ENCODE results near the gene FAM174B.
"Not testable (repeated sequence)": the region's sequence is repeated elsewhere in the genome, so short reads cannot be mapped to it uniquely, and the experiment has no call there.

The FAM174B gene

DNA sequence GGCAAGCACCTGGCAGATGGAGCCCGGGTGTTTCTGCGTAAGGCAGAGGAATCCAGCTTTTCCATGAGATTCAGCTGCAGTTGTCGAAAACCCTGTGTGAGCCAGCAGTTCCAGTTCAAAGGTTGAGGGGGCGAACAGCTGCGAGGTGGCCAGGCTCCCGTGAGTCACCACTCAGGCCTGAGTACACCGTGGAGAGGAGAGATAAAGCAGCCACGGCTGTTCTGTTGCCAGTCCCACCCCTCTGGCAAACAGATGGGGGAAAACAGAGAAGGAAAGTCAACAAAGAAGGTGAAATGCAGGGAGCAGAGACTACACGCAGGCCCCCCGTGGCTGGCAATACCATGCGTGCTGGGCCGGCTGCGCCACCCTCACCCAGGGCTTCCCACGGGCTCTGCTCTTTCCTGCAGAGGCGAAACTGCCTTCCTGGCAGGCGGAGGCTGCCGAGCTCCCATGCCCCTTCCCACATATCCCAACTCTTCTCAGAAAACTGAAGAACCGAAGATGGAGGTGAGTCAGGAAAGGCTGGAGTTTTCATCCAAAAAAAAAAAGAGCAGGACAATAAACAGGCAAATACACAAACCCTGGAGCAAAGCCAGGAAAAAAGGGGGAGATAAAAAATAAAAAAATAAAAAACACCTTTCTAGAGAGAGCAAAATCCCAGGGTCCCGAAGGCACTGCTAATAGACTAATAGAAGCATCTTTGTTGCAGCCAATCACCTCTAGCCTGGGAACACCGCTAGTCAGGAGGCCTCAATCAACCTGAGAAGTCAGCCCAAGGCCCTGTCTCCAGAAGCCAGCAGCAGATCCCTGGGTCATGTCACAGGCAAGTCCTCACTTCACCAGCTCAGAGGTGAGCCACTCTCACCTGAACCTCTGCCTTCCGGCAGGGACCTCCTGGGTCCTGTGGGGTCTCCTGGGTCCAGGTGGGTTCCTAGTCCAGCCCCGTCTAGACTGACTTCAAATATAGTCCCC, 37.7 kb downstream of the FAM174B start:
- DNase-seq (ENCODE audit: low spot score): peak; percentile 57

DNA sequence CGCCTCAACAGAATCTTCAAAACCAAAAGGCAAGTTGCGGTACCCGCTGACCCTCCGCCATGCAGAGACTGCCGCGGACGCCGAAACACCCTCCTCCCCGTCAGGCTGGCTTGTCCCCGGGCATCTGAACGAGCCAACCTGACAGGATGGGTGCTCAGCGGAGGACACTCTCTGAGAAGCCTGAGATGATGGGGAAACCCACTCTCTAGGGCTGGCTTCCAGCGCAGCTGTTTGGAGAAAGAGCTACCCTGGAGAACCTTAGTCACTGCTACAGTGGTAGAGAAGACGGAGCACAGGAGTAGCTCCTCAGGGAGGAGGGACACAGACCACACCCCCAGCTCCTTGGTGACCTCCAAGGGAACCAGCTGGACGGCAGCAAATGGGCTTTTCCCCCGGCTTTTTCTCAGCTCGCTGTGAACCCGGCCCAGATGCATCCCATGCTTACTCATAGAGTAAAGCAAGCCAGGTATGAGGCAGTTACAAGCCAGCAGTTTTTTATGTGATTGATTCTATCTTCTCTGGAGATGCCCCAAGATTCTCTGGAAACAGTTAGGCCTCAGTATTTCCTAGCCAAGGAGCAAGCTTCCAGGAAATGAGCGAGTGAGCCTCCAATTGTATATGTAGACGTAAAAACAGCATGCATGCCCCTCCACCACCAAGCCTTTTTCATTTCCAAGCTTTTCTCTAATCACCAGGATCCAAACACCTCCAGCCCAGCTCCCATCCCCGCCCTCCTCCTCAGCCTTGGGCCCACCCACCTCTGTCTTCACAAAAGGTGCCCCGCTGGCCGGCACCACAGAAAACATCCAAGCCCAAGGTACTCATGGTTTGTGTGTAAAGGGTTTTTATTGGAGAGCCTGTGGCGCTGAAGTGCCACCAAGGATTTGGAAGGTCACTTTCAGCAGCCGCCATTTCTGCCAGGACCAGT, 38.7 kb downstream of the FAM174B start:
- no peak for DNase-seq (ENCODE audit: low spot score)

DNA sequence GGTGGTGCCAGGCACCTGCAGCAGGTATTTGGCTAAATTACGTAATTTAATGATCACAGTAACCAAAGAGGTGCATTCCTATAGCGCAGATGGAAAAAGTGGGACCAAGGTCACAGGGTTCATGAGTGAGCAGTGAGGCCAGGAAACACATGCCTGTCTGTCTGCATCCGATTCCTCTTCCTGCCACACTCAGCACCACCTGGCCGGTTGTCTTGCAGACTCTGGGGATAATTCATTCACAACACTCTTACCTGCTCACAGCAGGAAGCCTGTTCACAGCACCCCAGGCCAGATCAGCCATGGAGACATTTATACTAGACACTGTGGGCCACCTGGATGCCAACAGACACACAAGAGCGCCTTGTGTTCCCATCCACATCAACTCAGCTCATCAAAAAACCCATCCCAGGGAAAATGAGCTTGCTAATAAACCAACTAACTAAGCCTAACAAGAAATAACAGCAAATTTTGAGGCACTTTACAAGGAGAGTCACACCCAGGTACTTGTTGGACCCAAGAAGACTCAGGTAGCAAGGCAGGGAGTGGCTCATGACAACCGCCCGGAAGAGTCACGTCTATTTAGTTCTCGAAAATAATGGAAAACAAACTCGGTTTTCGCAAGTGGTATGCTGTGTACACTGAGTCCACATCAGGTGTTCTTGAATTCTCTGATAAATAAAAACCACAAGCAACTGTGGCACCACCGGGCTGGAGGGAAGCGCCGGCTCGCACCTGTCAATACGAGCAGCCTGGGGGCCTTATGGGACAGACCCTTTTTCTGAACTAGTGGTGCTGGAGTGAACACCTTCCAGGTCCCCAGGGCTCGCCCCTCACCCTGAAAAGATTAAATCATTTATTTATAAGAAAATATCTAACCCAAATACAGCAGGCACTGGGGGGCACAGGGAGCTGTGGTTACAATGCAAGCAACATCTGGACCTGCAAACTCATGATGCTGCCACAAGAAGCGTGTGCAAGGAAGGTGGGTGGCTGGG, 40.5 kb downstream of the FAM174B start:
- no peak for DNase-seq (ENCODE audit: low spot score)

DNA sequence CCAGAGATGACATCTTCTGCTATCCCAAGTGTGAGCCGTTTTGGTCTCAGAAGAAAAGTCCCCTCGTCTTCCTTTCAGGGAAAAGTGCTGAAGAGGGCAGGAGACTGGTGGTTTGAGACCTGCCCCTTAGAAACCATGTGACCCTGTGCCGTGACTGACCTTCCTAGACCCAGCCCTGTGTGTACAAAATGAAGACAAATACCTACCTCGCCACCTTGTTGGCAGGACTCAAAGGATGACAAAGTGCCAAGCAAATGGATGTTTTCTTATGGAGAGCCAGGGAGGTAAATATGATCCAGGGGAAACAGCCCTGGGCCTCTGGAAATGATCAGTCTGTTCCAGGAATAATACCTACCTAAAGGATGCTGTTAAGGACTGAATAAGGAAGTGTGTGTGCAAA, 41.3 kb downstream of the FAM174B start:
- no peak for DNase-seq (ENCODE audit: low spot score)

DNA sequence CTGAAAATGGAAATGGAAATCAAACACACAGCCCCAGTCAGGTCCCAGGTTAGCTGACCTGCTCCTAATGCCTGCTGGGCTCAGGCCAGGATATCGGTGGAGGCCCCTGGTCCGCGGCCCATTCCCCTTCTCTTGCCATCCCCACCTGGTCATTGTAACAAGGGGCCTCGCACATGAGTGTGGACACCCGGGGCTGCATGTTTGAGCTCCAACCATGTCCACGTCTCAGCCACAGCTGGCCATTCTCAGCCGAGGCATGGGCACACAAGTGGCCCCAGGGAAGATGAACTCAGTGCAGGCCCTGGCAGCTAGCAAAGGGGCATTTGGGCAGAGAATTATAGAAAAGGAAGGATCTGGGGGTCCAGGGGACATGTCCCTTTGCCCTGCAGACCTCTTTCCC, 41.7 kb downstream of the FAM174B start:
- no peak for DNase-seq (ENCODE audit: low spot score)

DNA sequence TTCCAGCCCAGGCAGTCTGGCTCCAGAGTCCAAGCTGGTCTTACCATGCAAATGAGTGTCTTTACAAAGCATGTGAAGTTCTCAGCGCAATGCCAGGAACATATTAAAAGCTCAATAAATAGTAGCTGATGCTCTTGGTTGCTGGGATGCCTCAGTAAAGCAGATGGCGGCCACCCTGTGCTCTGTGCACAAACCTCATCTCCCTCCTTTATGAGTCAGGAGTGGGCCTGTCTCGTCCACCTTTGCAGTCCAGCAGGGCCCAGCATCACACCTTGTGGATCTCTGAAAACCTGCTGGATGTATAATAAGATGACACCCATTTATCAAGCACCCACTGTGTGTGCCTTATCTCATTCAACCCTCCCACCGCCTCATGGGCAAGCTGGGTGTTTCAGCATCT, 42.7 kb downstream of the FAM174B start:
- DNase-seq (ENCODE audit: low spot score): no peak

DNA sequence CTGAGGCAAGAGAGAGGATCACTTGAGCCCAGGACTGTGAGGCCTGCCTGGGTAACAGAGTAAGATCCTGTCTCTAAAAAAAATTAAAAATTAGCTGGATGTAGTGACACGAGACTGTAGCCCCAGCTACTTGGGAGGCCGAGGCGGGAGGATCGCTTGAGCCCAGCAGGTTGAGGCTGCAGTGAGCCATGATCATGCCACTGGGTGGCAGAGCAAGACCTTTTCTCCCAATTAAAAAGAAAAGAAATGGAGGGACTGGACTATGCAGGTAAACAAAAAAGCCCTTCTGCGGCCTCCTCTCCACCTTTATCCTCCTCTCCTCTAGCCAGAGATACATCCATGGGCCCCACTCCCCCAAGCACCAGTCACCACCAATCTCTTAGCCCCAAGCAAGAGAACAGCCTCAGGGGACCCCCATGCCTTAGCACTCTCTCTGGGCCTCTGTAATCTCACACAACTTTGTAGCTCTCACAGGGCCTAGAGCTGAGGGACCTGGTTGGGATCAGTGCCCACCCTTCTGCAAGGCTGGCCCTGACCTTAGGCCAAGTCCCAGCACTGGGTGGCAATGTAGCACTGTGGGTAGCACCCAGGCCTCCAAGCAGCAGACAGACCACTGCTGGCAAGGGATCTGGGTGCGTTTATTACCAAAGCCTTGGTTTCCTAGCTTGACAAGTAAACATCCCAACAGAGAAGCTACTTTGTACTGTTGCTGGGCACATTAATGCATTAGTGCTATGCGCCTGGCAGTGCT, 43.4 kb downstream of the FAM174B start:
- DNase-seq (ENCODE audit: low spot score): no peak

DNA sequence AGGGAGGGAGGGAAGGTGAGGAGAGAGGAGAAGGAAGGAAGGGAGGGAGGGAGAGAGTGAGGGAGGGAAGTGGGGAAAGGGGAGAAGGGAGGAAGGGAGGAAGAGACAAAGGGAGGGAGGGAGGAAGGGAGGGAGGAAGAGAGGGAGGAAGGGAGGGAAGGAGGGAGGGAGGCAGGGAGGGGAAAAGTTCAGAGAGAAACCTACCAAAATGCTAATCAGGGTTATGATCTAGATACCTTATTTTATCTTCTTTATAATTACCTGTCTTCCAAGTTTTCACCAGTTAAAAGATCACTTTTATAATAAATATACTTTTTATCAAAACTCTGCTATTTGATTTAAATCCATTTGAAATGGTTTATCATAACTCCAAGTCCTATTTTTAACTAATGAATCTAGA, 44.4 kb downstream of the FAM174B start:
- no peak for DNase-seq (ENCODE audit: low spot score)

DNA sequence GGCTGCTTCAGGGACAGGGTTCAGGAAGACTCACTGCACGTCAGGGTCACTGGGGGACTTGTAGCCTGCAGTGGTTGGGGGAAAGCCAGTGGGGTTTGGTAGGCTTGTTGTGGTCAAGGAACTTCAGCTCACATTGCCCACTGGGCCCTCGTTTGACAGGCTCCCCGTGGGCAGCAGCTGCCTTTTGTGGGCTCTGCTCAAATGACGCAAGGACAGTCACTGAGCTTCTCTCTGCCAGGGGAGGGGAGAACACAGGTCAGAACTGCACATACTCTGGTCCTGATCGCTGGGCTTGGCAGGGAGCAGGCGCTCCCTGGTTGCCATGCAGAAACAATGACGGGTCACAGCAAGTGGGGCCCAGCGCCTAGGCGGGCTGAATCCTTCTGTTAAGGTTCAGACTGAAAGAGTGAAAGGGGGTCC, 45.5 kb downstream of the FAM174B start:
- DNase-seq (ENCODE audit: low spot score): no peak

DNA sequence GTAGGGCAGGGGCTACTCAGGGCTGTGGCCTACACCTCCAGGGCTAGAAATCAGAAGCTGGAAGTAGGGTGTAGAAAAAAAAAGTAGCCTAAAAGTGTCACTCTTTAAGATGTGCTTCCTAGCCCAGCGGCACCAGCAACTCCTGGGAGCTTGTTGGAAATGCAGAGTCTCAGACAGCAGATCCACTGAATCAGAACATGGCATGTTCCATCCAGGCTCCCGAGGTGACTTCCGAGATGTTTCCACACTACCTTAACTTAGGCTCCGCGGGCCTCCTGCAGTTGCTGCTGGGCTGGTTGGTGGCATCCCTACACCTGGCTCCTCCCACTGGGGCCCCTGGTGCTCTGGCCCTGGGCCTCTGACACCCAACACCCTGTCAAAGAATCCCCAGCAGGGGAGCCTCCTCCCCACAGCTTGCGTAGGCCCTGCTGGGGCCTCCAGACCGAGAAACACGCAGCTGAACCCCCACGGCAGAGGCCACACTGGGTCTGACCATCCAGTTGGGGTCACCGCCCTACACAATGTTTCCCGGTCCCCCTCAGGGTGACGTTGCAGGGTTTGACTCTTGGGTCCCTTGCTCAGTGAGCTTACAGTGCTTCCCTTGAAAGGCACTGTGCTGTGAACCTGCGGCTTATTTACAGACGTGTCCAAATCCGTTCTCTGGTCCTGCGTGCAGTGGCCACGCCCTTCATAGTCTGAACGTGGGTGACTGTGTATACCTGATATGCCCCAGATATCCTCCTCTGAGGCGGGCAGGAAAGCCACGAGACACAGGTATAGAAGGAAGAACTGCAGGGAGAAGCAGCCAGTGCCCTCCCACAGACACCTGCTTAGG, 46.5 kb downstream of the FAM174B start:
- no peak for DNase-seq (ENCODE audit: low spot score)

DNA sequence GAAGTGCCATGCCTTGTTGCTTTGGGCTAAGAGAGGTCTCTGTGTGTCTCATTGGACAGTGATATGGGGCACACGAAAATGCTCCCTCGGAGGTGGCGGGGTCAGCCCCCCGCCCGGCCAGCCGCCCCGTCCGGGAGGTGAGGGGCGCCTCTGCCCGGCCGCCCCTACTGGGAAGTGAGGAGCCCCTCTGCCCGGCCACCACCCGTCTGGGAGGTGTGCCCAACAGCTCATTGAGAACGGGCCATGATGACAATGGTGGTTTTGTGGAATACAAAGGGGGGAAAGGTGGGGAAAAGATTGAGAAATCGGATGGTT, 48.8 kb downstream of the FAM174B start:
- not testable (repeated sequence) for DNase-seq (ENCODE audit: low spot score)

DNA sequence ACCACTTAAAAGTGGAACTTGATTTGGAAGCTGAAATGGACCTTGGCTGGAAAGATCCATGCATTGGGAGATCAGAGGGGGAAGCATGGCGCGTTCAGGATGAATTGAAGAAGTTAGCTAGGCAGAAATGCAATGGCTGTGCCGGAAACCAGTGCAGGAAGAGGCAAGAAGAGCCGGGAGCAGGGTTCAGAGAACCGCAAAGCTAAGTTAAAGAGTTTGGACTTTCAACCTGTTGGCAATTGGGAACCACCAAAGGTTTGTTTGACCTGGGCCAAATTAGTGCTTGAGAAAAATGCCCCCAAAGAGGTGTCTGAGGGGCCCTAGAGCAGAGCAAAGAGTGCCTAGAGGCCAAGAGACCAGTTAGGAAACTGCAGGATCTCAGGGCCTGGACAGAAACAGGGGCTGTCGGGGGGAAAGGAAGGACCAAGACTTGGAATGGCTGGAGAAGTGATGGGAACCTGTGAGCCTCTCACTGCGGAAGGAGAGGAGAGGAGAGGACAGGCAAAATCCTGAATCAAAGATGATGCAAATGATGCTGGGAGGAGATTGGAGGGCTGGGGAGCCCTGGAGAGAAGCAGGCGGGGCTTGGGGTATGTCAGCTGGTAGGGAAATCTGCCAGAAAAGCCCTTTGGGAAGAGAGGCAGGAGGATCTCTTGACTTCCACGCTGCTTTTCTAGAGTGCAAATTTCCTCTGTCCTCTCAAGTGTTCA, 49.3 kb downstream of the FAM174B start:
- DNase-seq (ENCODE audit: low spot score): no peak

DNA sequence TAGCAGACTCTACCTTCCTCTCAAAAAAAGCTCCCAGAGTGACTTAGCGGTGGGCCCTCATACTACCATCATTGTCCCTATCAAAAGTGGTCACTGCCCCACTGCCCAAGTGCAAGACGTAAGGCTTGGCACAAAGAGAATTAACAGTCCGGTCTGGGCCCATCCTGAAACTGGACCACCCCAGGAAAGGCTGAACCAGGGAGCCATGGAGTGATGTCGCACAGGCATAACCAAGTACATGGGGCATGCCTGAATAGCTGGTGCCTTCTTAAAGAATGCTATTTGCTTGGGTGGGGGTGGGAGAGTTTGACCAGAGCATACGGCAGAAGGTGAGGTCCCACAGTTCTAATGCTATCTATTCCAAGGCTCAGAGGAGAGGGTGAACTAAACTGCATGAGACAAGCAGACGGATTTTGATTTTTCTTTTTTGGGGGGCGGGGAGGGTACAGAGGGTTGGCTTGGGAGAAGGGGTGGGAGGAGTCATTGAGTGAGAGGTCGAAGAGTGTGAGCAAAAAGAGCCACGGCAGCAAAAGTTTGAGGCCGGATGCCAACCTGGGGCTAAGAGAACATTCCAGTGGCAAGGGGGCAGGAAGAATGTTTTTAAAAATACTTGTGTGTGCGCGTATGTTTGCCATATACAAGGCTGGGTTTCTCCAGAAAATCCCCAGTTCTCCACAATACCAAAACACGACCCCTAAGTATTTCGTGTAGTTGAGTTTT, 50.2 kb downstream of the FAM174B start:
- no peak for DNase-seq (ENCODE audit: low spot score)

DNA sequence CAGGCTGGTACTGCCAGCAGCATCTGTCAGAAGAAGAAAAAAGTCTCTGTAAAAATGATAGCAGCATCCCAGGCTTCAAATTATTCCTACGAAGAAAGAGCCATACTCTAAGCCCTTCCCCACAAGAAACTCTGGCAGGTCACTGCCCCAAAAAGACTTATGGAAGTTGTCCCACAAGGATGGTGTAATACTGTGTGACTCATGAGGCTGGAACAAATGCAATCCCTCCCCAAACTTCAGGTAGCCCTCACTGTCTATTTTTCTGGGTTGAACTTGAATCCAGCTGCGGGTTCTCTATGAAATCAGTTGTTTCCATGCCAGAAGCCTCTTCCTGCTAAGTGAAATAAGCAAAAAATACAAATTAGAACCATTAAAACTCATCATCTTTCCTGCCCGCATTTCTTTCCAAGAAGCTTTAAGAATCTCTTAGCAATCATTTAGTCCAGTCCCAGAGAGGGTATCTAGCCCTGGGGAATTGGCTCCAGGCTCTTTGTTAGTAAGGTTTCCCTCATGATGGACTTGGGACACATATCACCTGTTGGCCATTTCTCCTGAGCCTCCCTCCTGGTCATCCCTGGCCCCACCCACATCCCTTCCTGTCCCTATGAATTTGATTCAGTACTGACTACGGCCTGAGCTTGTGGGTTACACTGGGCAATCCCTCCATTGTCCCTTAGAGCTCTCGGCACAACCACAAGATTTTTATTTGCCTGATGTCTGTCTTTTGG, 51.7 kb downstream of the FAM174B start:
- no peak for DNase-seq (ENCODE audit: low spot score)

DNA sequence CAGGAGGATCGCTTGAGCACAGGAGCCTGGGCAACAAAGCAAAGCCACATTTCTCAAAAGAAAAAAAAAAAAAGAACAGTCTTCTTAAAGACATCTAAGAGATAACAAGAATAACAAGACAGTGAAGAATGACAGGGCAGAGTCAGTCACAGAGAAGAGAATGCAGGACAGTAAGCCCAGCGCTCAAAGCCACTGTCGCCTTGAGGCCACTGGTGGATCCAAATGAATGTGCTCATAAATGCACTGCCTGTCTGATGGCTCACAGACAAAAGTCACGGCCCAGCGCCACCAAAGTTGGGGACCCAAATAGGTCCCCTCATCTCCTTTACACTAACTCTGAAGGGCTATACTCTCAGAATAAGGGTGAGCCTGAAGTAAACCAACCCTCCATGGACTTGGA, 52.3 kb downstream of the FAM174B start:
- DNase-seq (ENCODE audit: low spot score): no peak

DNA sequence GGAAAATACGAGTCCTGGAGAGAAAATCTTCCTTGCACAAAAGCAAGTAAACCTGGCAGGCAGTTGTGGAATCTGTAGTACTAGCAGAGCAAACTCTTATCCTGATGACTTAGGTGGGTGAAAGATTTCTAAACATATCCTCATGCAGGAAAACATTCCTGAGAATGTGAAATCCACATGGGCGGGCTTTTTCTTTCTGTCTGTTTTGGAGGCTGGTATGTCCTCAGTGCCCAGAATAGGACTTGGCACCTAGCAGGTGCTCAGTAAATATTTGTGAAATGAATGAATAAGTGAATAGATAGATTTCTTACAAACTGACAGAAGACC, 53.3 kb downstream of the FAM174B start:
- DNase-seq (ENCODE audit: low spot score): no peak

DNA sequence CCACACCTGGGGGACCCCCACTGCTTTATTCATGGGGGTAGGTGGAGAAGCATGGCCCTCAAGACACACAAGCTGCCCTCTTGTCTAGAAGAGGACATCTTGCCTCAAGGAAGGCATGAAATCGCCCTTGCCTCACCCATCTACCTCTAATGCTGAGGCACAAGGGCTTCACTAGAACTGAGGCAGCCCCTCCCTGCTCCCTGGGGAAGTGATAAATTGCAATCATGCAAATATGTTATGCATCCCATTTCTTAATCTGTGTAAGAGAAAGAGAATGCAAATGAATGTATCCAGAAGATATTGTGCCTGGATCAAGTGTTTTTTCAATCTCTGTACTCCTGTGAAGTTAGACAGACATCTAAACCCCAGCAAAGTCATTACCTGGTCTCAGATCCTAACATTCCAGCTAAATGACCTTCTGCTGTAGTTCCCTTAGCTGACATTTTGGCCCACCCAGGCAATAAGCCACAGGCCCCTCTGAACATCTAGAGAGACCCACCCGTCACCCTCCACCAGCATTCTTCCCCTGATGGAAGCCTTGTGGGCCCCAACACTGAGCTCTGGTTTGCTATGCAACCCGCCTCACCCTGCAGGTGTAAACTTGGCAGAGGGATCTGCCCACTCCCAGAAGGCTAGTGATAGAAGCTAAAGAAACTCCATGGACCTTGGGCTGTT, 53.8 kb downstream of the FAM174B start:
- no peak for DNase-seq (ENCODE audit: low spot score)

DNA sequence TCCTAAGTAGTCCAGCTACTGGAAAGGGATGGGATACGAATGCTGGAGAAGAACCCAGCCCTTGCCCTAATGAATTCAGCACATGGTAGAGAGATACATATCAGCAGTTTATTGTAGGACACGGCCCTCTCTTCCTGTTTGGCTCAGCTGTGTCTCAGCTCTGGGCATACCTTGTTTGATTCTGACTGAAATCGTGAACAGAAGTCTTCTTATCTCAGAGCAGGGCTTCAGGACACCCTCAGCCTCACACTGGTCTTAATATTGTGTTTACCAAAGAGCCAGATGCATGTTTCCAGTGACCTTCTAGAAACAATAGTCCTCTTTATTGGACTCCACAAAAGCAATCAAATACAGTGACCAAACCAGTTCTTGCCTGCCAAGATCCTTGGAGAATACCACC, 54.7 kb downstream of the FAM174B start:
- no peak for DNase-seq (ENCODE audit: low spot score)
